WTC11 (cell line): ENCODE measurements around the gene PRR5L.

Experiments used
- ATF6 ChIP-seq: sonication (generic); formaldehyde crosslinking; IDR thresholded peaks from 2 replicates; pipeline ENCODE4 v1.8.1; 2023; ENCODE audit warnings: mild to moderate bottlenecking, missing genetic modification reagents
- CREM ChIP-seq: sonication (generic); formaldehyde crosslinking; IDR thresholded peaks from 2 replicates; pipeline ENCODE4 v1.8.1; 2022; ENCODE audit warnings: mild to moderate bottlenecking, missing genetic modification reagents, moderate library complexity
- CTCF ChIP-seq: fragments of 200-600 bp; IDR thresholded peaks from 2 replicates; pipeline ENCODE4 v1.8.0; 2022; ENCODE audit warnings: antibody characterized with exemption
- MLX ChIP-seq: sonication (generic); formaldehyde crosslinking; IDR thresholded peaks from 2 replicates; pipeline ENCODE4 v1.8.1; 2023; ENCODE audit warnings: mild to moderate bottlenecking, missing genetic modification reagents, moderate library complexity
- USF2 ChIP-seq: sonication (generic); formaldehyde crosslinking; IDR thresholded peaks from 2 replicates; pipeline ENCODE4 v1.8.1; 2023; ENCODE audit warnings: mild to moderate bottlenecking, missing genetic modification reagents, moderate library complexity

GRCh38 chr11:36311926-36312595, 16.0 kb downstream of the PRR5L start:
- TF ChIP-seq CREM (CRISPR knock-in tag) = no peak
- no peak for TF ChIP-seq CTCF
- TF ChIP-seq MLX (CRISPR knock-in tag) = no peak
- no peak for TF ChIP-seq USF2 (CRISPR knock-in tag)
- TF ChIP-seq ATF6 (CRISPR knock-in tag) = no peak
